ENCODE results near the gene NOG.

- TF ChIP-seq CTCF (IDR thresholded peaks at IDR 0.05; ENCODE audit: extremely low read depth in 1 of 2, insufficient read depth in 1 of 2, low read depth in 1 of 2, low read length in 2 of 2) (no peak), GATA2 (IDR thresholded peaks at IDR 0.05; ENCODE audit: insufficient read depth, insufficient read length, low read depth, low read length) (no peak)
These were observed 10.2 kb downstream of the NOG start for GRCh38 chr17:56603486-56604238.

Measured in endothelial cell of umbilical vein (primary cell).